ENCODE results near the gene OPRL1.
A peak's percentile ranks its signal among the peaks of the same experiment; 100 is the strongest.
"Not testable (repeated sequence)": the region's sequence is repeated elsewhere in the genome, so short reads cannot be mapped to it uniquely, and the experiment has no call there.

The OPRL1 gene

DNA sequence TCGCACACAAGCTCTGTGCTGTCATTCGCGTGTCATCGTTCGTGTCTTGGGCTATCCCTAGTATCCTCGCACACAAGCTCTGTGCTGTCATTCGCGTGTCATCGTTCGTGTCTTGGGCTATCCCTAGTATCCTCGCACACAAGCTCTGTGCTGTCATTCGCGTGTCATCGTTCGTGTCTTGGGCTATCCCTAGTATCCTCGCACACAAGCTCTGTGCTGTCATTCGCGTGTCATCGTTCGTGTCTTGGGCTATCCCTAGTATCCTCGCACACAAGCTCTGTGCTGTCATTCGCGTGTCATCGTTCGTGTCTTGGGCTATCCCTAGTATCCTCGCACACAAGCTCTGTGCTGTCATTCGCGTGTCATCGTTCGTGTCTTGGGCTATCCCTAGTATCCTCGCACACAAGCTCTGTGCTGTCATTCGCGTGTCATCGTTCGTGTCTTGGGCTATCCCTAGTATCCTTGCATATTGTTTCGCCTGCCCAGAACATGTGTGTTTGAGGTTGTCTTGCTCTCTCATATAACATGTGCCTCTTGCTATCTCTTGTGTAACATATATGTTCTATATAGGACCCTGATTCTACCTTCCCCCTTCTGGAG is 7.4 kb downstream of the OPRL1 start:
- DNase-seq (ENCODE audit: low read depth): not testable (repeated sequence)

- DNase-seq (ENCODE audit: low read depth): not testable (repeated sequence)
These were observed 8.7 kb downstream of the OPRL1 start for GRCh38 chr20:64088586-64088985.

DNA sequence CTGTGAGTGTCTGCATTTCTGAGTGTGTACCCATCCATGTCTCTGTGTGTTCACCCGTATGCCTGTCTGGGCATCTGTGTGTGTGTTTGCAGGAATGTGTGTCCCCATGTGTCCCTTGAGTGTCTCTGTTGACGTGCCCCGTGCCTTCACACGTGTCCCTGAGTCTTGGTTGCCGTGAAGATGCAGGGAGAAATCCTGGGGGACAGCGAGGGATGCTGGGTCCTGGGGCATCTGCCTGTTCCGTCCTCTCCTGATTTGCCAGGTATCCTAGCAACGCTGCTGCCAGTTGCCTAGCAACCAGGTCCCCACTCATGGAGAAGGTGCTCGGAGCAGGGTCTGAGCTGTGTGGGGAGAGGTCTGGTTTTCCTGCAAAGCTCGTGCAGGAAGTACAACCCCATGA is 10.3 kb downstream of the OPRL1 start:
- no peak for DNase-seq (ENCODE audit: low read depth)

DNA sequence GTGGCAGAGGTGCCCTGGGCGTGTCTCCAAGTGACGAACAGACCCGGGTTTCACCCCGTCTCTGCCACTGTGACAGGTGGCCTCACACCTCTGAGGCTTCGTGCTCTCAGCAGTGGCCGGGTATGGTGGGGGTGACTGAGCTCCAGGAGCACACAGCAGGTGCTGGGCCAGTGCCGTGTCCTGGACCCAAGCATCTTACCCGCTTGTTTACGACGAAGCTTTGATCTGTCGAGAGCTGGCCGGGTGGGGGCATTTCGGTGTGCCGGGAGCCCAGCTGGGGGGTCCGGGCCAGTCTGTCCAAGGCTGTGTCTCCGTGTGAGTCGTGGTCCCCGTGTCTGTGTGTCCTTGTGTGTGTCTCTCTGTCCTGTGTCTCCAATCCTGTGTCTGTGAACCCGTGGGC is 11.5 kb downstream of the OPRL1 start:
- DNase-seq (ENCODE audit: low read depth): no peak

DNA sequence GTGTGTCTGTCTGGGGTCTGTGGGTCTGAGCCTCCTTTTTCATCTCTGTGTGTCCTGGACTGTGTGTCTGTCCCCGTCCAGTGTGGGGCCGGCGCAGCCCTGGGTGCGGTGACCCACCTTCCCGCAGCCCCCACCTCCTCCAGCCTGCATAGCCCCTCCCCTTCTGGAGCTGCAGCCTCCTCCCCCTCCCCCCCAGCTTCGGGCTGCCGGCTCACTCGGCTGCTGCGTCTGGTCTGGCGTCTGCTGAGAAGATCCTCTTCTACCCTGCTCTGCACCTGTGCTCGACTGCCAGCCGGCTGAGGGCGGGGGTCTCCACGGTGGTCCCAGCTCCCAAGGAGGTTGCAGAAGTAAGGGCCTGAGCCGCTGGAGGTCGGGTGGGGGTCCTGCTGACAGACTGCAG is 11.9 kb downstream of the OPRL1 start:
- DNase-seq (ENCODE audit: low read depth): no peak

- DNase-seq (ENCODE audit: low read depth): no peak
These were observed 12.6 kb downstream of the OPRL1 start for GRCh38 chr20:64092258-64093012.

- DNase-seq (ENCODE audit: low read depth): no peak
These were observed 13.2 kb downstream of the OPRL1 start for GRCh38 chr20:64093013-64093503.

GRCh38 chr20:64095455-64095854 is 15.6 kb downstream of the OPRL1 start:
- no peak for DNase-seq (ENCODE audit: low read depth)

DNA sequence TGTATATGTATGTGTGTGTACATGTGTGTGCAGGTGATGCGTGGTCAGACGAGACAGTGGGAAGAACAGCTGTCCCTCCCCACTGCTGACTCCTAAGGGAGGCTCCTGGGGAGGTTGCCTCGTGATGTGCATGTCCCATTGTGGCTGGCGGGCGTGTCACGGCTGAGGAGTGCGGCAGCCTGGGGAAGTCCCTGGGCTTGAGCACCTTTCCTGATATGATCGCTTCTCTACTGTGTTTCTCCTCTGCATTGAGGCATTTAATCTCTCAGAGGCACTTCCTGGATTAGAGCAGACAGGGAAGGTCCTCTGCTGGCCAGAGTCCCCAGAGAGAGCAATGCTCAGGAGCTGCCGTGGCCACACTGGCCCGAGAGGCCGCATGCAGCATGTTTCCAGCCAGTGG is 16.0 kb downstream of the OPRL1 start:
- no peak for DNase-seq (ENCODE audit: low read depth)

- DNase-seq (ENCODE audit: low read depth): no peak
These were observed 16.7 kb downstream of the OPRL1 start for GRCh38 chr20:64096535-64096934.

- no peak for DNase-seq (ENCODE audit: low read depth)
These were observed 18.7 kb downstream of the OPRL1 start for GRCh38 chr20:64098471-64099013.

DNA sequence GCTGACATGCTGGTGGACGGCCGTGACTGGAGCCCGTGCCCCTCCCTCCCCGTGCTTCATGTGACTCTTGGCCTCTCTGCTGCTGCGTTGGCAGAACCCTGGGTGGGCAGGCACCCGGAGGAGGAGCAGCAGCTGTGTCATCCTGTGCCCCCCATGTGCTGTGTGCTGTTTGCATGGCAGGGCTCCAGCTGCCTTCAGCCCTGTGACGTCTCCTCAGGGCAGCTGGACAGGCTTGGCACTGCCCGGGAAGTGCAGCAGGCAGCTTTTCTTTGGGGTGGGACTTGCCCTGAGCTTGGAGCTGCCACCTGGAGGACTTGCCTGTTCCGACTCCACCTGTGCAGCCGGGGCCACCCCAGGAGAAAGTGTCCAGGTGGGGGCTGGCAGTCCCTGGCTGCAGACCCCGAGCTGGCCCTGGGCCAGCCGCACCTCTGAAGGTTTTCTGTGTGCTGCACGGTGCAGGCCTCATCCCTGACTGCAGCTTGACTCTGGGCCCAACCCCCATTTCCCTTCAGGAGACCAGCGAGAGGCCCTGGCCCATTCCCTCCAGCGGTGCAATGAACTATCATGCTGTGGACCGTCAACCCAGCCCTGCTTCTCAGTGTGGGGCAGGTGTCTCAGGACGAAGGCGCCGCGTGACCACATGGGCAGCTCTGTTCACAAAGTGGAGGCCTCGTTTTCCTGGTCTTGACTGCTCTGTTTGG is 19.4 kb downstream of the OPRL1 start:
- no peak for DNase-seq (ENCODE audit: low read depth)

- DNase-seq (ENCODE audit: low read depth): no peak
These were observed 20.1 kb downstream of the OPRL1 start for GRCh38 chr20:64099880-64100565.

GRCh38 chr20:64100566-64100888 is 20.6 kb downstream of the OPRL1 start:
- no peak for DNase-seq (ENCODE audit: low read depth)

DNA sequence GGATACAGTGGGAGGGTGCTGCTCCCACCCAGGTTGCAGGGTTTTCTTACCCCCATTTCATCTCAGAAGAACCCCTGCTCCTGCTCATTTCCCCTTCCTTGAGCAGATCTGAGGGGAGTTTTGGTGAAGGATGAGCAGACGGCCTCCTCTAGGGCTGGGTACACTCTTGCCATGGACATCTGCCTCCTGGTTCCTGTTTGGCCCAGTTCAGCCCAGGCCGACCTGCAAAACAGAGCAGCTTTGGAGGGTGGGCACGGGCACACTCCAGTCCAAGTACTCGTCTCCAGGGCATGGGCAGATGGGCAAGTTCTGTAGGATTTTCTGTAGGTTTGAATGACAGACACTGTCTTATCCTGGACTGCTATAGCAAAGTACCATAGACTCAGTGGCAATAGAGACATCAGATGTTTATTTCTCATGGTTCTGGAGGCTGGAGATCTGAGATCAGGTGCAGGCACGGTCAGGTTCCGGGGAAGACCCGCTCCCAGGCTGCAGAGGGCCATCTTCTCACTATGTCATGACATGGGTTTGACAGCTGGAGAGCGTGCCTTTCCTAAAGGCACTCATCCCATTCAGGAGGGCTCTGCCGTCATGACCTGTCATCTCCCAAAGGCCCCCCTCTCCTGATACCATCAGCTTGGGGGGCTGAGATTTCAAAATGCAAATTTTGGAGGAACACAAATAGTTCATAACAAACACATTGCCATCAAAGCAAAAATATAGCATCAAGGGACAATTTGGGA is 21.2 kb downstream of the OPRL1 start:
- no peak for DNase-seq (ENCODE audit: low read depth)

- DNase-seq (ENCODE audit: low read depth): peak; percentile 48
These were observed 22.1 kb downstream of the OPRL1 start for GRCh38 chr20:64101731-64102621.

GRCh38 chr20:64102647-64103354 is 22.9 kb downstream of the OPRL1 start:
- no peak for DNase-seq (ENCODE audit: low read depth)

- no peak for DNase-seq (ENCODE audit: low read depth)
These were observed 24.2 kb downstream of the OPRL1 start for GRCh38 chr20:64103871-64104666.

Data from stimulated activated CD8-positive, alpha-beta memory T cell treated with anti-CD3 and anti-CD28 coated beads, Interleukin-12 subunit alpha, Interleukin-12 subunit beta, amount 100 ng/mL, for 1 hour (primary cell).